ENCODE measurements around the gene C2CD5.

C2CD5 gene

DNA sequence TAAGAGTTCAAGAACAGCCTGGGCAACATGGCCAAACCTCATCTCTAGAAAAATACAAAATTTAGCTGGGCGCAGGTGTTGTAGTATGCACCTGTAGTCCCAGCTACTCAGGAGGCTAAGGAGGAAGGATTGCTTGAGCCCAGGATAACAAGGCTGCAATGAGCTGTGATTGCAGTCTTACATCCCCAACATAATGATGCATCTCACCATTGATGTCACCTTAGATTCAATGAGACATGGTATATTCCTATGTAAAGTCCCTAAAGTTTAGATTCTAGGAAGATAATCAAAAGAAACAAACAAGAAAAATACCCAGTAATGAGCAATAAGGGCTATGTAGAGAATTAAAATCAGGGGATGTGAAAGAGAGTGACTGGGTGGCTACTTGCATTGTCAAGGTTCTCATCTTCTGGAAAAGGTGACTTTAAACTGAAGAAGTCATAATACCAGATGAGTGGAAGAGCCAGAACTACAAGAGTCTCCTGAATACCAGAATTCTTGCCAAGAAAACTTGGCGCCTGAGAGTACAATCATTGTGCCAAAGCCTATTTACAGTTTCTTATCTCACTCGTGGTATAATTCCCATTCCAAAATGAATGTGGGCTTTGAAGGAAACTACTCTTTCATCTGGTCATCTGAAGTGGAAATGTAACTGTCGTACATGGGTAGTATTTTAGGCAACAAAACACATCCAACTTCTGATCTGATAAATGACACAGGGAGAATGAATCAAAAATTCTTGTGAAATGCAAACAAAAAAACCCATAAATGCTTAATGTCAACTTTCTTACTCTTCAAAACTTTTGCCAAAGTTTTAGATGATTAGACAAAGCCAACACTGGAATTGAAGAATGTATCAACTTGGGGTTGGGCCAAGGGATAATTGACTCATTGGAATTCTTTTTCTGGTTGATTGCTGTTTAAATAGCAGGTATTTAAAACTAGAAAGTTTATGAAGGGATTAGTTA lies 128.7 kb downstream of the C2CD5 start:
- no peak for TF ChIP-seq CTCF (IDR thresholded peaks at IDR 0.05)

DNA sequence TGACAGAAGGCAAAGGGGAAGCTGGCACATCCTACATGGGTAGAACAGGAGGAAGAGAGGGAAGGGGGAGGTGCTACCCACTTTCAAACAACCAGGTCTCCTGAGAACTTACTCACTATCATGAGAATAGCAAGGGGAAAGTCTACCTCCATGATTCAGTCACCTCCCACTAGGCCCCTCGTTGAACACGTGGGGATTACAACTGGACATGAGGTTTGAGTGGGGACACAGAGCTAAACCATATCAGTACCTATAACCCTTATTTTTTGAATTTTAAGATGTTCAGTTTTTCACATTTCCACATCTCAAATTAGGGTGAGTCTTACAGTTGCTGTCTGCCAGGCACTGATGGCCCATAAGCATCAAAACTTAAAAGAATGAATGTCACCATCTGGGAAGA lies 129.6 kb downstream of the C2CD5 start:
- TF ChIP-seq CTCF (IDR thresholded peaks at IDR 0.05): no peak

- TF ChIP-seq CTCF (IDR thresholded peaks at IDR 0.05): no peak
These were observed 130.8 kb downstream of the C2CD5 start for GRCh38 chr12:22413592-22413991.

DNA sequence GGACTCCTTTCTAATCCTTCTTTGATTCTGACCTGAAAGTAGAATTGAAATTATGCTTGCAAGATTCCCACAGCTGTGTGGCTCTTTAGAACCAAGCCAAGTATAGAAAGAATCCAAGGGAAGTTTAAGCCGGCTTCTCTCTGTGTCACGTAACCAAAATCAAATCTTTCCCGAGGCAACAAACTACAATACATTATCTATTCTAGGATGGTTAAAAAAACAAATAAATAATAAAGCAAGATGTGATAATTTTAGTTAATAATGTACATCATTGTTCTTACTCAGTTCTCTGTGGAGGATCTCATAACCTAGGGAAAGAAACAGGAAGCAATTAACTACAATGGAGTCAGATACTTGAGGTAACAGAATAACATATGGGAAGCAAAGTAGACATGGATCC lies 131.8 kb downstream of the C2CD5 start:
- no peak for TF ChIP-seq CTCF (IDR thresholded peaks at IDR 0.05)

- TF ChIP-seq CTCF (IDR thresholded peaks at IDR 0.05): no peak
These were observed 133.9 kb downstream of the C2CD5 start for GRCh38 chr12:22410486-22410885.

DNA sequence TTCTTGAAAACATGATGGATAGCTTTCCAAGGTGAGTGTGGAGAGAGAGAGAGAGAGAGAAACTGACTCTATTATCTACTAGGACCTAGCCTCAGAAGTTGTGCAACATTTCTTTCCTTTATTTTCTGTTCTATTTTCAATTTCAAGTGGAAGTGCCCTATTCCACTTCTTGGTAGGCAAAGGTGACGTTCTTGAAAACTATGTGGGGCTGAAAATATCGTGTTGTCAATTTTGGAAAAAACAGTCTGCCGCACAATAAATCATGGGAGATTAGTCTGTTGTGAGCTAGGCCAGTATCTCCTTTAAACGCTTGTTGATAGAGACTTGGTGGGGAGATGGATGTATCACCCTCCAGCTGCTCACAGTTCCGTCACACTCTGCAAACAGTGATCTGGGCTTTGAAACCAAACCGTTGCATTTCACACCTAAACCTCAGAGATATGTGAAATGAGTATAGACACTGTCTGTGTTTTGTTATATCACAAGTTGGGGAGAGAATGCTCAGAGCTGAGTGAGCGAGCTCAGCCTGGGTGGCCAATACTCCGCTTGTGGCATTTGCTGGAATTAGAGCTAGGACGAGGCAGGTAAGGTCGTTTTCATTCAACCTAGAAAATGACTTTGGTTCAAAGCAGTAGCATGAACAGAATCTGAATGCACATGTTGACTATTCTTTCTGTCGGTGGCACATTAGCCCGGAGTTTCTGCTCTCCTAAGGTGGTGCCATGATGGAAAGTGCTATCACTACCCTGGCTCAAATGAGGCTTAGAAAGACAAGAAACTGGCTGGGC lies 134.8 kb downstream of the C2CD5 start:
- TF ChIP-seq CTCF (IDR thresholded peaks at IDR 0.05): no peak

- no peak for TF ChIP-seq CTCF (IDR thresholded peaks at IDR 0.05)
These were observed 135.5 kb downstream of the C2CD5 start for GRCh38 chr12:22408610-22409376.
